Naive thymus-derived CD4-positive, alpha-beta T cell (primary cell): ENCODE measurements around the gene HIVEP3. TPM values are rescaled to one million over a fixed set of nuclear protein-coding genes. Genes with fewer than 3 reads are reported as not detected.

ENCODE experiments used
- ATAC-seq: fragments of 150-1000 bp; cut with Tn5 transposase; 2 replicates; pipeline ENCODE4 v1.10.0; 2021; ENCODE audit warnings: mild to moderate bottlenecking, moderate library complexity
- CTCF ChIA-PET: fragments of 350-600 bp; sonication (Branson Sonifier 250); formaldehyde crosslinking; loops from one replicate; lab custom pipeline; 2021; ENCODE audit warnings: antibody characterized with exemption; lab: Charles Lee
- POLR2A ChIA-PET: fragments of 350-600 bp; sonication (Branson Sonifier 250); formaldehyde crosslinking; loops from one replicate; lab custom pipeline; 2021; ENCODE audit warnings: antibody characterized with exemption, inconsistent platforms; lab: Charles Lee
- DNase-seq, 9 donors: peaks; one replicate each; pipeline versions ENCODE4 v3.0.0 to v3.0.0-alpha.2; 2020 to 2022; ENCODE audit warnings: mixed read lengths in 1 of 9
- H3K27ac ChIP-seq: one replicate; pipeline ENCODE4 v1.7.0; 2013; ENCODE audit warnings: mild to moderate bottlenecking, low read depth, low read length, moderate library complexity
- H3K27me3 ChIP-seq, 2 donors: one replicate each; pipeline ENCODE4 v1.7.0; 2013; ENCODE audit warnings: low read length in 2 of 2, mild to moderate bottlenecking in 2 of 2, moderate library complexity in 2 of 2; ENCODE audit not compliant: control insufficient read depth in 2 of 2, insufficient read depth in 2 of 2
- H3K36me3 ChIP-seq, 3 experiments: 1 replicate in 2 of 3; 2 replicates in 1 of 3; pipeline ENCODE4 v1.7.0; 2013; ENCODE audit warnings: low read length in 3 of 3, mild to moderate bottlenecking in 3 of 3, moderate library complexity in 1 of 3; ENCODE audit not compliant: insufficient read depth in 3 of 3, control insufficient read depth in 2 of 3
- H3K4me1 ChIP-seq, 2 donors: one replicate each; pipeline ENCODE4 v1.7.0; 2013; ENCODE audit warnings: low read length in 2 of 2, mild to moderate bottlenecking in 2 of 2, moderate library complexity in 1 of 2; ENCODE audit not compliant: control insufficient read depth in 2 of 2, insufficient read depth in 2 of 2
- H3K4me3 ChIP-seq: 2 replicates; pipeline ENCODE4 v1.7.0; 2013; ENCODE audit warnings: mild to moderate bottlenecking, low read length
- H3K9me3 ChIP-seq, 3 experiments: 1 replicate in 2 of 3; 2 replicates in 1 of 3; pipeline ENCODE4 v1.7.0; 2013; ENCODE audit warnings: low read length in 3 of 3; ENCODE audit not compliant: control insufficient read depth in 2 of 3
- H3K27ac Mint-ChIP-seq, 9 donors: one replicate each; pipeline ENCODE4 v1.8.0; 2020 to 2022; ENCODE audit warnings: mixed read lengths in 9 of 9, mild to moderate bottlenecking in 8 of 9, moderate library complexity in 5 of 9, inconsistent platforms in 2 of 9
- H3K27me3 Mint-ChIP-seq, 5 donors: one replicate each; pipeline ENCODE4 v1.8.0; 2021 to 2022; ENCODE audit warnings: mixed read lengths in 5 of 5, mild to moderate bottlenecking in 1 of 5
- H3K36me3 Mint-ChIP-seq, 5 donors: one replicate each; pipeline ENCODE4 v1.8.0; 2020 to 2022; ENCODE audit warnings: mixed read lengths in 5 of 5, mild to moderate bottlenecking in 3 of 5, inconsistent platforms in 1 of 5
- H3K4me1 Mint-ChIP-seq, 7 donors: one replicate each; pipeline ENCODE4 v1.8.0; 2020 to 2022; ENCODE audit warnings: mixed read lengths in 7 of 7, mild to moderate bottlenecking in 3 of 7, inconsistent platforms in 1 of 7
- H3K4me3 Mint-ChIP-seq, 10 donors: one replicate each; pipeline ENCODE4 v1.8.0; 2020 to 2022; ENCODE audit warnings: mild to moderate bottlenecking in 10 of 10, mixed read lengths in 10 of 10, moderate library complexity in 6 of 10, inconsistent platforms in 2 of 10
- H3K9me3 Mint-ChIP-seq, 11 donors: one replicate each; pipeline ENCODE4 v1.8.0; 2020 to 2022; ENCODE audit warnings: mixed read lengths in 11 of 11, mild to moderate bottlenecking in 4 of 11, inconsistent platforms in 1 of 11, moderate library complexity in 1 of 11
- intact Hi-C, 2 donors: fragments of 100-400 bp; cut with micrococcal nuclease; formaldehyde crosslinking; loops; one replicate each; pipeline ENCODE4 v1.15.1; 2023
- polyA plus RNA-seq, 2 donors: library from polyadenylated mRNA; unstranded; fragments of 300-500 nt; fragmentation: Illumina TruSeq; gene quantifications; one replicate each; pipeline ENCODE4 v1.2.3, GENCODE V29; 2021
- total RNA-seq, 6 experiments: library from RNA in 5 of 6; stranded (reverse) in 5 of 6; gene quantifications; 1 replicate in 5 of 6; 2 replicates in 1 of 6; pipeline ENCODE4 v1.2.3 and lab custom pipeline; 2021 to 2026

The HIVEP3 gene
- total and polyA plus RNA-seq, 7 experiments from 2014 or later, result 4.3 to 19.1 (median 7.0) TPM

GRCh38 chr1:41547336-41547735 is 371.4 kb downstream of the HIVEP3 start:
- H3K4me1 Mint-ChIP-seq, result peaks cover 0 to 4% (median 0%) of the 10 kb centered on the region in 7 donors
- H3K27ac Mint-ChIP-seq, result no peak overlapping the region
- no peak for DNase-seq
- ATAC-seq, result no peak
- H3K4me3 ChIP-seq, result no peak overlapping the region
- POLR2A ChIA-PET, result no interaction called here
- no peaks in the 10 kb centered on the region for H3K4me1 ChIP-seq
- CTCF ChIA-PET, result no interaction called here
- intact Hi-C loops, result no loop called here
- no peak overlapping the region for H3K4me3 Mint-ChIP-seq
- H3K9me3 Mint-ChIP-seq, result peaks cover 0 to 19% (median 3%) of the 10 kb centered on the region in 11 donors
- no peak overlapping the region for H3K27ac ChIP-seq
- no peaks in the 10 kb centered on the region for H3K27me3 Mint-ChIP-seq
- peaks cover 0 to 43% (median 4%) of the 10 kb centered on the region in 5 donors for H3K36me3 Mint-ChIP-seq
- H3K36me3 ChIP-seq, result peaks cover 0 to 9% (median 0%) of the 10 kb centered on the region in 3 experiments
- H3K9me3 ChIP-seq, result no peaks in the 10 kb centered on the region
- H3K27me3 ChIP-seq, result no peaks in the 10 kb centered on the region

- H3K27ac ChIP-seq, result no peak overlapping the region
- no peaks in the 10 kb centered on the region for H3K27me3 ChIP-seq
- H3K4me3 ChIP-seq, result no peak overlapping the region
- peaks cover 0 to 2% (median 0%) of the 10 kb centered on the region in 7 donors for H3K4me1 Mint-ChIP-seq
- H3K9me3 ChIP-seq, result no peaks in the 10 kb centered on the region
- ATAC-seq, result no peak
- no peak overlapping the region for H3K4me3 Mint-ChIP-seq
- H3K9me3 Mint-ChIP-seq, result peaks cover 0 to 17% (median 2%) of the 10 kb centered on the region in 11 donors
- intact Hi-C loops, result no loop called here
- no peaks in the 10 kb centered on the region for H3K4me1 ChIP-seq
- CTCF ChIA-PET, result interaction anchor here (1.0 kb wide), 1 partner anchor 8 kb away, joined by 3 read pairs; no protein-coding TSS in a partner anchor
- no peaks in the 10 kb centered on the region for H3K27me3 Mint-ChIP-seq
- no peak for DNase-seq
- POLR2A ChIA-PET, result no interaction called here
- H3K36me3 ChIP-seq, result peaks cover 0 to 9% (median 0%) of the 10 kb centered on the region in 3 experiments
- no peak overlapping the region for H3K27ac Mint-ChIP-seq
- H3K36me3 Mint-ChIP-seq, result peaks cover 0 to 41% (median 6%) of the 10 kb centered on the region in 5 donors
Observed at GRCh38 chr1:41546833-41547135, 371.9 kb downstream of the HIVEP3 start.

GRCh38 chr1:41545996-41546832 is 372.5 kb downstream of the HIVEP3 start:
- ATAC-seq (no peak), DNase-seq (no peak)
- Histone ChIP-seq H3K9me3 (no peaks in the 10 kb centered on the region), H3K4me3 (no peak overlapping the region), H3K27me3 (no peaks in the 10 kb centered on the region), H3K27ac (no peak overlapping the region), H3K36me3 (peaks cover 0 to 9% (median 0%) of the 10 kb centered on the region in 3 experiments), H3K4me1 (no peaks in the 10 kb centered on the region)
- Mint-ChIP-seq H3K36me3 (peaks cover 0 to 36% (median 6%) of the 10 kb centered on the region in 5 donors), H3K9me3 (peaks cover 0 to 14% (median 0%) of the 10 kb centered on the region in 11 donors), H3K4me1 (peaks cover 0 to 6% (median 4%) of the 10 kb centered on the region in 7 donors), H3K4me3 (no peak overlapping the region), H3K27me3 (no peaks in the 10 kb centered on the region), H3K27ac (peak overlapping the region in 1 of 9 donors; percentile 10)
- CTCF ChIA-PET, result interaction anchor here (1.0 kb wide), 1 partner anchor 8 kb away, joined by 3 read pairs; no protein-coding TSS in a partner anchor
- POLR2A ChIA-PET, result no interaction called here
- intact Hi-C loops, result no loop called here

GRCh38 chr1:41542196-41542930 is 376.4 kb downstream of the HIVEP3 start:
- peaks cover 0 to 26% (median 6%) of the 10 kb centered on the region in 5 donors for H3K36me3 Mint-ChIP-seq
- no peaks in the 10 kb centered on the region for H3K9me3 ChIP-seq
- H3K4me3 Mint-ChIP-seq, result no peak overlapping the region
- intact Hi-C loops, result no loop called here
- ATAC-seq, result no peak
- no peak overlapping the region for H3K4me3 ChIP-seq
- H3K27me3 Mint-ChIP-seq, result no peaks in the 10 kb centered on the region
- ChIA-PET POLR2A (no interaction called here), CTCF (no interaction called here)
- H3K4me1 ChIP-seq, result no peaks in the 10 kb centered on the region
- H3K36me3 ChIP-seq, result peaks cover 0 to 9% (median 0%) of the 10 kb centered on the region in 3 experiments
- H3K27ac ChIP-seq, result no peak overlapping the region
- no peaks in the 10 kb centered on the region for H3K27me3 ChIP-seq
- H3K27ac Mint-ChIP-seq, result no peak overlapping the region
- H3K4me1 Mint-ChIP-seq, result peaks cover 0 to 13% (median 5%) of the 10 kb centered on the region in 7 donors
- peaks cover 0 to 7% (median 0%) of the 10 kb centered on the region in 11 donors for H3K9me3 Mint-ChIP-seq
- no peak for DNase-seq

- H3K4me3 ChIP-seq, result no peak overlapping the region
- ChIA-PET POLR2A (no interaction called here), CTCF (no interaction called here)
- Mint-ChIP-seq H3K4me1 (peaks cover 0 to 13% (median 5%) of the 10 kb centered on the region in 7 donors), H3K27ac (peak overlapping the region in 1 of 9 donors; percentile 76), H3K4me3 (no peak overlapping the region), H3K9me3 (peaks cover 0 to 7% (median 0%) of the 10 kb centered on the region in 11 donors), H3K27me3 (no peaks in the 10 kb centered on the region), H3K36me3 (peaks cover 0 to 21% (median 6%) of the 10 kb centered on the region in 5 donors)
- no peak overlapping the region for H3K27ac ChIP-seq
- DNase-seq (no peak), ATAC-seq (no peak)
- no peaks in the 10 kb centered on the region for H3K4me1 ChIP-seq
- intact Hi-C loops, result no loop called here
- no peaks in the 10 kb centered on the region for H3K9me3 ChIP-seq
- H3K36me3 ChIP-seq, result peaks cover 0 to 9% (median 0%) of the 10 kb centered on the region in 3 experiments
- H3K27me3 ChIP-seq, result no peaks in the 10 kb centered on the region
Observed at GRCh38 chr1:41541592-41541952, 377.1 kb downstream of the HIVEP3 start.

- intact Hi-C loops, result no loop called here
- no peak overlapping the region for H3K4me3 ChIP-seq
- DNase-seq (no peak), ATAC-seq (no peak)
- Mint-ChIP-seq H3K27me3 (no peaks in the 10 kb centered on the region), H3K4me3 (no peak overlapping the region), H3K9me3 (peaks cover 0 to 7% (median 0%) of the 10 kb centered on the region in 11 donors), H3K27ac (peak overlapping the region in 2 of 9 donors; percentile 36 to 76), H3K4me1 (peaks cover 0 to 13% (median 5%) of the 10 kb centered on the region in 7 donors), H3K36me3 (peaks cover 0 to 21% (median 6%) of the 10 kb centered on the region in 5 donors)
- CTCF ChIA-PET, result no interaction called here
- no peaks in the 10 kb centered on the region for H3K9me3 ChIP-seq
- peaks cover 0 to 9% (median 0%) of the 10 kb centered on the region in 3 experiments for H3K36me3 ChIP-seq
- POLR2A ChIA-PET, result no interaction called here
- H3K27me3 ChIP-seq, result no peaks in the 10 kb centered on the region
- H3K4me1 ChIP-seq, result no peaks in the 10 kb centered on the region
- no peak overlapping the region for H3K27ac ChIP-seq
Observed at GRCh38 chr1:41540886-41541591, 377.7 kb downstream of the HIVEP3 start.
